HepG2 (cell line): Measurements from ENCODE around the gene NEMF. TPM values are rescaled to one million over a fixed set of nuclear protein-coding genes. Genes with fewer than 3 reads are reported as not detected.

ENCODE experiments used
- KAT8 ChIP-seq: IDR thresholded peaks from 2 replicates; pipeline ENCODE4 v1.6.1; 2016; ENCODE audit warnings: missing genetic modification reagents, missing compliant biosample characterization
- MAF1 ChIP-seq: sonication (generic); formaldehyde crosslinking; IDR thresholded peaks from 2 replicates; pipeline ENCODE4 v1.5.0; 2020; ENCODE audit warnings: missing genetic modification reagents, borderline replicate concordance
- MAZ ChIP-seq, 2 experiments: sonication (generic) in 1 of 2; formaldehyde crosslinking in 1 of 2; IDR thresholded peaks; 2 replicates each; pipeline versions ENCODE4 v1.5.0 to v1.6.1; 2012 to 2020; ENCODE audit warnings: low read depth in 2 of 2, mild to moderate bottlenecking in 2 of 2, borderline replicate concordance in 1 of 2, improper control_type of control experiment in 1 of 2, low read length in 1 of 2, missing genetic modification reagents in 1 of 2, moderate library complexity in 1 of 2
- MIER3 ChIP-seq: IDR thresholded peaks from 2 replicates; pipeline ENCODE4 v1.6.1; 2016; ENCODE audit warnings: missing compliant biosample characterization, borderline replicate concordance
- SOX13 ChIP-seq, 3 experiments: fragments of 450-650 bp in 1 of 3; sonication (generic) in 1 of 3; formaldehyde crosslinking in 1 of 3; IDR thresholded peaks in 2 of 3; conservative IDR thresholded peaks in 1 of 3; 2 replicates each; pipeline versions ENCODE4 v1.5.0 to v1.6.1; 2016 to 2020; ENCODE audit warnings: antibody characterized with exemption in 1 of 3, mild to moderate bottlenecking in 1 of 3, missing compliant biosample characterization in 1 of 3, missing genetic modification reagents in 1 of 3, moderate library complexity in 1 of 3
- ZBTB33 ChIP-seq: sonication (generic); formaldehyde crosslinking; IDR thresholded peaks from 2 replicates; pipeline ENCODE4 v1.4.0; 2020; ENCODE audit warnings: missing genetic modification reagents
- ZNF432 ChIP-seq: sonication (generic); formaldehyde crosslinking; IDR thresholded peaks from 2 replicates; pipeline ENCODE4 v1.5.0; 2020; ENCODE audit warnings: missing genetic modification reagents, mild to moderate bottlenecking, borderline replicate concordance
- ZNF550 ChIP-seq: sonication (generic); formaldehyde crosslinking; IDR thresholded peaks from 2 replicates; pipeline ENCODE4 v1.4.0; 2020; ENCODE audit warnings: mild to moderate bottlenecking, missing genetic modification reagents, borderline replicate concordance
- ZNF687 ChIP-seq: sonication (generic); formaldehyde crosslinking; IDR thresholded peaks from 2 replicates; pipeline ENCODE4 v1.5.1; 2020; ENCODE audit warnings: mild to moderate bottlenecking, missing genetic modification reagents, moderate library complexity
- polyA plus RNA-seq, 8 experiments: library from polyadenylated mRNA; depleted of rRNA in 3 of 8; stranded (reverse) in 7 of 8; unstranded in 1 of 8; fragments of >200 nt; fragmentation: Illumina TruSeq in 4 of 8; extraction: Trizol in 4 of 8; gene quantifications; 2 replicates each; pipeline versions ENCODE4 v1.2.1 to v1.2.3, GENCODE V29; 2011 to 2016; ENCODE audit warnings: low read depth in 4 of 8, missing spikeins in 1 of 8, mixed read lengths in 1 of 8; ENCODE audit not compliant: insufficient read depth in 1 of 8
- total RNA-seq, 5 experiments: library from RNA; depleted of rRNA; stranded (reverse); fragments of >200 nt; fragmentation: Illumina TruSeq; extraction: Trizol; gene quantifications; 2 replicates each; pipeline ENCODE4 v1.2.3, GENCODE V29; 2016; ENCODE audit warnings: low read depth in 1 of 5
- TF ChIP-seq, protein P1 (sequence below): sonication (generic); formaldehyde crosslinking; IDR thresholded peaks from 2 replicates; pipeline ENCODE4 v1.4.0; 2020; ENCODE audit warnings: missing genetic modification reagents
- TF ChIP-seq, protein P2 (sequence below): fragments of 450-650 bp; IDR thresholded peaks from 2 replicates; pipeline ENCODE4 v1.6.1; 2017

The NEMF gene
- total and polyA plus RNA-seq, 2 of the 13 experiments (the other 11 are each of a cell fraction or from before 2014, with no cell fraction given): 21.3 to 57.9 TPM

DNA sequence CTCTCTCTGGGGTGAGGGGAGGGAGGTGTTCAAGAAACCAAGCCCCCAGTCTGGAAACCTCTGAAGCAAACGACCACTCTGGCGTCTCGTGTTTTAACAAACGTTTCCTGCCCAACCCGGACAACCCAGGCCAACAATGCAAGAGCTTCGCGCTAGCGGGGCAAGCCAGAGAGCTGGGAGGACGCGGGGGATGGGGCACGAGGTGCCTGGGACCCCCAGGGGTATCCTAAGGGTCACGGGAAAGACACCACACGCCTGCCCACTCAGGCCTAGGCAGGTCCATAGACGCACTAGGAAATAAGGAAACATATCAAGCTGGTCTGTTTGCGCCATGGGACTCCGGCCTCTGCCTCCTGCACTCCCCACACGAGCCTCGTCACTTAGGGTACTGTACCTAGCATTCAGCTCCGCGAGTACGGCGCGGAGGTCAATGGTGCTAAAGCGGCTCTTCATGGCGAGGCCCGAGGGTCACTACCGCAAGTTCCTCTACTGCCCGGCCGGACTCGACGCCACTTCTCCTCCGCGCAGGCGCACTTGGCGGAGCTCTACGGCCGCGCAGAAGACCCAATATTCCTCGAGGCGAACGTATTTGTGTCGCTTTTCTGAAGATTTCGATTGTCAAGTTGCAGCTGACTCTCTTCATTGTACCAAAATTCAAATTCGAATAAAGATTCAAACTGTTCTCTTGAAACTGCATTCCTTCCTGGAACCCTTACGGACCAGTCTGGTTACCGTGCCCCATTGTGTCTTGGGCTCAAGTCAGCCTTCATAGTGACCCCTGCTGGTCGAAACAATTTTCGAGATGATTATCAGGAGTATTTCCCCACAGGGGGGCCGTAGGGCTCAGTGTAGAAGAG, at the start of gene NEMF (continued):
- TF ChIP-seq ZNF687 (CRISPR knock-in tag): peak; percentile 98
- TF ChIP-seq MAF1 (CRISPR knock-in tag): no peak
- TF ChIP-seq KAT8 (CRISPR knock-in tag): peak; percentile 90
- TF ChIP-seq SOX13 (IDR thresholded peaks at IDR 0.05): no peak
- TF ChIP-seq SOX13 (CRISPR knock-in tag; conservative IDR thresholded peaks at IDR 0.05 in 1 of 2, IDR thresholded peaks at IDR 0.05 in 1 of 2): no peak
- no peak for TF ChIP-seq ZNF432 (CRISPR knock-in tag)
- TF ChIP-seq MIER3 (CRISPR knock-in tag): peak; percentile 17; the same call in 1 of the 2 replicates
- TF ChIP-seq, protein P1, sequence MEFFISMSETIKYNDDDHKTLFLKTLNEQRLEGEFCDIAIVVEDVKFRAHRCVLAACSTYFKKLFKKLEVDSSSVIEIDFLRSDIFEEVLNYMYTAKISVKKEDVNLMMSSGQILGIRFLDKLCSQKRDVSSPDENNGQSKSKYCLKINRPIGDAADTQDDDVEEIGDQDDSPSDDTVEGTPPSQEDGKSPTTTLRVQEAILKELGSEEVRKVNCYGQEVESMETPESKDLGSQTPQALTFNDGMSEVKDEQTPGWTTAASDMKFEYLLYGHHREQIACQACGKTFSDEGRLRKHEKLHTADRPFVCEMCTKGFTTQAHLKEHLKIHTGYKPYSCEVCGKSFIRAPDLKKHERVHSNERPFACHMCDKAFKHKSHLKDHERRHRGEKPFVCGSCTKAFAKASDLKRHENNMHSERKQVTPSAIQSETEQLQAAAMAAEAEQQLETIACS: no peak
- TF ChIP-seq, protein P2, sequence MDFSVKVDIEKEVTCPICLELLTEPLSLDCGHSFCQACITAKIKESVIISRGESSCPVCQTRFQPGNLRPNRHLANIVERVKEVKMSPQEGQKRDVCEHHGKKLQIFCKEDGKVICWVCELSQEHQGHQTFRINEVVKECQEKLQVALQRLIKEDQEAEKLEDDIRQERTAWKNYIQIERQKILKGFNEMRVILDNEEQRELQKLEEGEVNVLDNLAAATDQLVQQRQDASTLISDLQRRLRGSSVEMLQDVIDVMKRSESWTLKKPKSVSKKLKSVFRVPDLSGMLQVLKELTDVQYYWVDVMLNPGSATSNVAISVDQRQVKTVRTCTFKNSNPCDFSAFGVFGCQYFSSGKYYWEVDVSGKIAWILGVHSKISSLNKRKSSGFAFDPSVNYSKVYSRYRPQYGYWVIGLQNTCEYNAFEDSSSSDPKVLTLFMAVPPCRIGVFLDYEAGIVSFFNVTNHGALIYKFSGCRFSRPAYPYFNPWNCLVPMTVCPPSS: no peak
- TF ChIP-seq MAZ (IDR thresholded peaks at IDR 0.05; ENCODE audit: borderline replicate concordance, low read depth, low read length): no peak; the same call in 1 of the 2 replicates
- TF ChIP-seq MAZ (CRISPR knock-in tag; IDR thresholded peaks at IDR 0.05; ENCODE audit: low read depth): peak; percentile 72
- TF ChIP-seq ZNF550: no peak
- TF ChIP-seq ZBTB33 (CRISPR knock-in tag): 0 out of 2 replicates have a peak, but pooled peaks have one; percentile 5
- TF ChIP-seq, all 625 proteins: peak for 250
